Stimulated activated CD4-positive, alpha-beta T cell treated with anti-CD3 and anti-CD28 coated beads, TNF-alpha, amount 100 ng/mL, for 24 hours (primary cell): ENCODE measurements around the gene TBC1D23.
"Not testable (repeated sequence)": the region's sequence is repeated elsewhere in the genome, so short reads cannot be mapped to it uniquely, and the experiment has no call there.

Experiments used
- DNase-seq, 3 experiments: peaks; one replicate each; pipeline ENCODE4 v3.0.0-alpha.2; 2020; ENCODE audit warnings: low read depth in 3 of 3

TBC1D23 gene

DNA sequence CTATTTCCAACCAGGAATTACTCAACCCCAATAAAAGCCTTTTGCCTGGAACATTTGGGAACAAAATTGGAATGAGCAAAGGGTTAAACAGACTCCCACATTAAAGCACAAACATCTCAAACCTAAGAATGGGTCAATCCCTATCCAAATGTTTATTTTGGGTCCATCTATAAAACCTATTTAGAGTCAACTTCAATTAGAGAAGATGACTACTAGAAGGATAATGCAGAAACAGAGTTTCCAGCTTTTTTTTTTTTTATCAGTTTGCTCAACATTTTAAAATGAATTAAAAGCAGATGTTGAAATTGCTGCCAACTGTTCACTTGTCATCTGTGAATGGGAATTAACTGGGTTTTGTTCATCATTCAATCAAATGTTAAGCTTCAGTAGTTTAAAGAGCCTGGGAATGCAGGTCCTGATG, 4.1 kb upstream of the TBC1D23 start:
- no peak for DNase-seq

DNA sequence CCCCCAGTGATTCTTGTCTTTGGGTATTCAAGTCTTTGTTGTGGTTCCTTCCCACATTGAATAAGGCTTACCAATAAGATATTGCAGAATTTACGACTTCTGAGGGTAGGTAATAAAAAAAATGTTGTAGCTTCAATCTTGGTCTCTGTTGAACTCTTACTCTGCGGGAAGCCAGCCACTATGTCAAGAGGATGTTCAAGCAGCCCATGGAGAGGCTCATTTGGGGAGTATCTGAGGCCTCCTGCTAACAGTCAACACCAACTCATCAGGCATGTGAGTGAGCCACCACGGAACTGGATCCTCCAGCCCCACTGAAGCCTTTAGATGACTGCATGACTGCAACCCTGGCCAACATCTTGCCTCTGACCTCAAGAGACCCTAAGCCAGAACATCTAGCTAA, 3.2 kb upstream of the TBC1D23 start:
- no peak for DNase-seq

DNA sequence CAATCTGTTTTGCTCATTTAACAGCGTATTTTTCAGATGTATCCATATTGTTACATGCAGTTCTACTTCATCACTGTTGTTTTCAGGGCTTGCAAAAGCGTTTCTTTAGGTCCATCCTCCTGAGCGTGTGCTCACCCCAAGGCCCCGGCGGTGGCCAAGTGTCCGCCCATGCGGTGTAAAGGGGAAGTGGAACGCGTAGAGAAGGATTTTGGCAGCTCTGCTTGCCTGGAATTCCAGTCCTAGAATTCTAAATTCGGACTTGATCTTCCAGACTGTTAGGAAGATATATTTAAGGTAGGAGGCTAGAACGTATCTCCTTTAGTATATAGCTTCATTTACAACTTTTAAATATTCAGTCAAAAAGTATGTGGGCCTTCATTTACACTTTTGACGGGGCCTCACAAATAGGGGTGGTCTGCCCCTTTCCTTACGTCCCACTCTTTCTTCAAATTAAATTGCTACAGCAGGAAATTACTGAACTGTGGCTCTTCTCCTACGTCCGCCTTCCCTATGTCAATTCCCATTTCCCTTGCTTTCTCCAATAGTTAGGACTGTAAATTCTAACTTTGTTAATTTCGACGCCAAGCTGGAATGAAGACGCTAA, 609 bp upstream of the TBC1D23 start:
- DNase-seq, result no peak

DNA sequence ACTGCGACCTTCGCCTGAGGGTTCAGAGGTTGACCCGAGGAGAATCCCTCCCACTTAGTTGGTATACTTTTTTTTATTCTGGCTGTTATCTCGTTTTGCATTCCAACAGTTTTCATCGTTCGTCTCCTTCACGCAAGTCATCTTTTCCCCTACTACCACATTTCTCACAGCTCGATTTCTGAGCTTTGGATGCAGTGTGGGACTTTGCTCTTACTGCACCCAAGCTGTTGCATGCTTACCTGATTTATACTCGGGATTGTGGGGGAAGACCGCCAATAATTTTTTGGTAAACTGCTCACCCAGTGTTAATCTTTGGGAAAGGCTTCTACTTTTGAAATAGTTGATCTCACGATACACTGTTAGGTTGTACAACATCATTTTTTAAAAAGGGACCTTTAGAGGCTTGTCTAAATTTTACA, 702 bp downstream of the TBC1D23 start:
- no peak for DNase-seq

DNA sequence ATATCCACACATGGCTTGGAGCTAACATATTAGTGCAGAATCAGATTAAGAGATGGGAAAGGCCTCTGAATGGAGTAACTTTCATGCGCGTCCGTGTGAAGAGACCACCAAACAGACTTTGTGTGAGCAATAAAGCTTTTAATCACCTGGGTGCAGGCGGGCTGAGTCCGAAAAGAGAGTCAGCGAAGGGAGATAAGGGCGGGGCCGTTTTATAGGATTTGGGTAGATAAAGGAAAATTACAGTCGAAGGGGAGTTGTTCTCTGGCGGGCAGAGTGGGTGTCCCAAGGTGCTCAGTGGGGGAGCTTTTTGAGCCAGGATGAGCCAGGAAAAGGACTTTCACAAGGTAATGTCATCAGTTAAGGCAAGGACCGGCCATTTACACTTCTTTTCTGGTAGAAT, 2.1 kb downstream of the TBC1D23 start:
- not testable (repeated sequence) for DNase-seq

DNA sequence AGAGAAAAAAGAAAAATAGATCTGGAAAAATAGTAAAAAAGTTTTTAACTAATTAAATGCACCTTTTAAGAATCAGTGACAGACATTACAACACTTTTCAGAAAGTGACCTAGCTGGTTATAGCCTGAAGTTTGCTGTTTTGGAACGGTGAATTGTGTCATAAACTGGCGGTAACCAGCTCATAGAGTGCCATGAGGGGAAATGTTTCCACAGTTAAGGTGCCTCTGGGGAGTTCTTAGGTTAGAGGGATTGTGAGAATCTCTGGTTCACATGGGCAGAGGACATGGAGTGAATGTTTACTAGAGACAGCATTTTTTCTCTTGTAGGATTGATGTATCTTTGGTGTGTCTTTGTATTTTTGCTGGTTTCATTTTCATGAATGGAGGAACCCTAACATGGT, 2.8 kb downstream of the TBC1D23 start:
- no peak for DNase-seq

DNA sequence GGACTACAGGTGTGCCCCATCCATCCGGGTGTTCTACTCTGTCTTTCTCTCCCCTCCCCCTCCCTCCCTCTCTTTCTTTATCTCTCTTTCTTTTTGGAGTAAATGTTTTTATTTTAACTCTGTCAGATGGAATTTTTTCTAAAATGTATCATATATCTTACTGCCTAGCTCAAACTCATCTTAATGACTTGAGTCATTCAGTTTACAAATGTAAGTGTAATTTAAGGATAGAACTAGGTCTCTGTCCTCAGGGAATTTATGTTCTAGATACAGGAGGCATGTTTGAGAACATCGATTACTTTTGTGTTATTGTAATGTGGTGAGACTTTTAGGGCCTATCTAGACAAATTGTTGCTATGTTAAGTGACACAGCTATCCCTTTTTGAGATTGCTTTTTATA, 3.5 kb downstream of the TBC1D23 start:
- no peak for DNase-seq

DNA sequence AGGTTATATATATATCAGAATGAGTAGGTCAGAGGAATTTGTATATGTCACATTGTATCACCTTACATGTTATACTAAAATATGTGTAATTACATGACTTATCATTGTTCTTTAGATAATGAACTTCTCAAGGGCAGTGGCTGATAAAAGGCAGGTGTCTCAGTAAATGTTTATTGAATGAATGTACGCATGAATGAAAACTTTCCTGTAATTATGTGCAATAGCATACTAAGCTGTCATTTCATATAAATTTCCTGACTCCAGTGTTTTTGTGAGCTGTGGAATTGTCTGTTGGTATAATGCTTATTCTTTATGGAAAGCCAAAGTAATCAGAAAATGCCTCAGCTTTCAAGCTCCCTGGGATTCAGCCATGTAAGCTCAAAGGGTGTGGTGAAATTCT, 4.2 kb downstream of the TBC1D23 start:
- DNase-seq, result no peak

DNA sequence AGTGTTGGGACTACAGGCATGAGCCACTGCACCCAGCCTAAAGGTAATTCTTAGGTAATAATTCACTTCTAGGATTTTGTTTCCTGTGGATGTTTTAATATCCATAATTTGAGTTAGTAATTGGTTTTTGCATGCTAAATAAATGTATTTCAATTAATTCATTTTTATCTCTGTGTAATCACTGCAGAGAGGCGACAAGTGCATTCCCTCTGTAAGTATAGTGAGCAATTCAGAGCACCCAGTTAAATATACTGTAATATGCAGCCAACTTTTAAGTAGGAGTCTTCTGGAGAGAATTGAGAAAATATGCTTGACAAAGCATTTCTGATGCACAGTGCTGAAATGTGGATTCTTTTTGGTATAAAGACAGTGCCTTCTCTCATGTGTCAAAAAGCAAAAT, 5.7 kb downstream of the TBC1D23 start:
- DNase-seq, result no peak

DNA sequence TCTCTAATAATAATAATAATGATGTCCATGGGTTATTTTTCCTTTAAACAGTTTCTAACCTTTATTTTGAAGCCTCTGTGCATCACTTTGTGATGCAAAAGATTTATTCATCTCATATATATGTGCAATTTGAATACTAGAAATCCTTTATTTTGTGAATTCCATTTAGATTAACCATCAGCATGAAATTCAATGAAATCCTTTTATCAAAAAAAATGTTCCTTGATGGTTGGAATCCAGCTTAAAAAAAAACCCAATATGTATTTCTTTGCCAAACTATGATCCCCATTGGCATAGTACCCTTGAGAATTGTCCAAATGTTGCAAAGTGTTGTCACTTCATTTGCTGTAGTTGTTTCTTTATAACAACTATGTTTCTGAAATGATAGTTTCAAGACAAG, 7.4 kb downstream of the TBC1D23 start:
- DNase-seq, result no peak

DNA sequence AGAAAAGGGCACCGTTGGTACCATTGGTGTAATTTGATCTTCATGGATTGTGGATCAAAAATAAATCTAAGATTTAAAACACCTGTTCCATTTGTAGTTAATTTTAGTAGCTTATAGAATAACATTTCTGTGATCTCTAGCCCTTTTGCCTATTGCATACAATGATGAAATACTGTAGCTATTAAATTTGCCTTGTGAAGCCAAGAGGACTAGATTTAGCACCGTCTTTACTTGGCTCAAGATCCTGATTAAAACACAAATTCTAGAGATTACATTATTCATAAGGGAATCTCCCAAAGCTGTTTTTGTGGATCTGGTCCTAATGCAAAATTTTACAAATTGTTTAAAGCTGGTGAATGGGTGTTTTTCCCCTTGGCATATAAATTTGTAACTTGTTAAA, 8.2 kb downstream of the TBC1D23 start:
- DNase-seq, result no peak

DNA sequence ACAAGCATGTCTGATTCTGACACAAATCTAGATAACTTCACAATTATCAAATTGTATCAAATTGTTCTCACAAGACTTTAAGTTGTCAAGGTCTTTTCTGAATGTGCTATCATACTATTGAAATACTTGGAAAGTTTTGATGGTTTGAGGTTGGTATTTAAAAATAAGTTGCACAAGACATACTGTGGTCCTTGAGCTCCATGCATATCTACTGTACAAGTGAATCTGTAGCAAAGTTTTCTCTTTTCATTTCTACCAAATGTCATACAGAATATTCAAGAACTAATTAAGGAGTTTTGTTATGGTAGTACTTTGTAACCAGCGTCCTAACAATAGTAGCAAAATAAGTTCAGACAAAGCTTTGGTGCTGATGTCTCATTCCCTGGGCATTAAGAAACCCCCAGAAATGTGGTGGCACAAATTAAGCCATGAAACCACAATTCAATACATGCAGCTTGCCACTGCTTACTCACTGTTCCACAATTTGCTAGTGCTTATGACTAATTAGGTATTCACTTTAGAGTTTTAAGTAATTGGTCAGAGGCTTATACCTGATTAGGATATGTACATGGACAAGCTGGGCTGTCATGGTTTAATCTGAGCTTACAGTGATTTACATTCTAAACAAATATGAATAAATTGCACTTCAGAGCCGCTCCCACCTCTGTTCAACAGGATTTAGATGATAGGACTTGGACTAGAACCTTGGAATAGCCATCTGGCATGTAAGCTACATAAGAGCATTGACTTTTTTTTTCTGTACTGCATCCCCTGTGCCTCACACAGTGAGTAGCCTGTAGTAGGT, 8.8 kb downstream of the TBC1D23 start:
- no peak for DNase-seq

DNA sequence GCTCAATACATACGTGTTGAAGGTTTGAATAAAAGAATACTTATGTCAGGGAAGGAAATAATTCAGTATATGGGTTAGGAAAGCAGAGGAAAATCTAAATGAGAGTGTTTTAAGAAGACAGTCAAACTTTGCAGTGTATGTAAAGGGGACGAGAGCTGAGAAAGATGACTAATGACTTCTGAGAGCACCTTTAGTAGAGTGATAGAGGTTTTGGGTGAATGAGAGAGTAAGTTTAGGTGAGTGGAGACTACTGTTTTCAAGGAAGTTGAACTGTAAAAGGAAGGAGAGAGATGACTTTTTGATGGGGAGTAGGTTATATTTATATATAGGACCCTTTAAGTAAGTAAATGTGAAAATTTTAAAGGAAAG, 9.4 kb downstream of the TBC1D23 start:
- DNase-seq, result no peak

DNA sequence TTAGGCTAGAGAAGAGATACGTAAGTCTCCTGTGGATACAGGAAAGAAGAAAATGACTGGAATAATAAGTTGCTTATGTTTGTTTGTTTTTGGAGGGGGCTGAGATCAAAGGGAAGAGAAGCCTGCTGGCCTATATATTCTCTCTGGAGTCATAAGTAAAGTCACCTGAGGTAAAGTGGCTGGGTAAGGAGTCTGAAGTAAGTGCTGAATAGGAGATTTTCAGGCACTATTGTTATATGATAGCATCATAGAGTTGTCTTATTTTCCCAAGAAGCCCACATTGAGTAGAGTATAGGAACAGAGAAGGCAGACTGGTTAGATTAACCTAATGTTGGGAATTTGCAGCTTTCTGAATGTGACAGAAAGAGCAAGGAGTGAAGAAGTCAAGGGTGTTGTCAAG, 10.7 kb downstream of the TBC1D23 start:
- no peak for DNase-seq

DNA sequence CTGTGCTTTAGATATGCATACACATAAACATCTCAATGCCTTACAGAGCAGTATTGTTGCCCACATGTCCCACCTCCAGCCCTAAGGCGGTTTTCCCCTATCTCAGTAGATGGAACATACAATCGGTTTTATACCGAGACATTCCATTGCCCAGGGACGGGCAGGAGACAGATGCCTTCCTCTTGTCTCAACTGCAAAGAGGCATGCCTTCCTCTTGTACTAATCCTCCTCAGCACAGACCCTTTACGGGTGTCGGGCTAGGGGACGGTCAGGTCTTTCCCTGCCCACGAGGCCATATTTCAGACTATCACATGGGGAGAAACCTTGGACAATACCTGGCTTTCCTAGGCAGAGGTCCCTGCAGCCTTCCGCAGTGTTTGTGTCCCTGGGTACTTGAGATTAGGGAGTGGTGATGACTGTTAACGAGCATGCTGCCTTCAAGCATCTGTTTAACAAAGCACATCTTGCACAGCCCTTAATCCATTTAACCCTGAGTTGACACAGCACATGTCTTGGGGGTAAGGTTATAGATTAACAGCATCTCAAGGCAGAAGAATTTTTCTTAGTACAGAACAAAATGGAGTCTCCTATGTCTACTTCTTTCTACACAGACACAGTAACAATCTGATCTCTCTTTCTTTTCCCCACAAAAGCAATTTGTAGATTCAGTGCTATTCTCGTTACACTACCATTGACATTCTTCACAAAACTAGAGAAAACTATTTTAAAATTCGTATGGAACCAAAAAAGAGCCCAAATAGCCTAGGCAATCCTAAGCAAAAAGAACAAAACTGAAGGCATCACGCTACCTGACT, 12.2 kb downstream of the TBC1D23 start:
- not testable (repeated sequence) for DNase-seq

DNA sequence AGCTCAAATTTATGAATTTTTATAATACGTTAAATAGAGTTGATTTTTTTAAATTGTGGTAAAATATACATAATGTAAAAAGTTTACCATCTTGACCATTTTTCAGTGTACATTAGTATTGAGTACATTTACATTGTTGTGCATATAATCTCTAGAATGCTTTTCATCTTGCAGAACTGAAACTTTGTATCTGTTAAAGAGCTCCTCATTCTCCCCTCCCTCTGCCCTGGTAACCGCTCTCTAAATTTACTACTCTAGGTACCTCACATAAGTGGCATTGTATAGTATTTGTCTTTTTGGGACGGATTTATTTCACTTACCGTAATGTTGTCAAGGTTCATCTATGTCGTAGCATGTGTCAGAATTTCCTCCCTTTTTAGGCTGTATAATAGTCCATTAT, 13.6 kb downstream of the TBC1D23 start:
- no peak for DNase-seq

DNA sequence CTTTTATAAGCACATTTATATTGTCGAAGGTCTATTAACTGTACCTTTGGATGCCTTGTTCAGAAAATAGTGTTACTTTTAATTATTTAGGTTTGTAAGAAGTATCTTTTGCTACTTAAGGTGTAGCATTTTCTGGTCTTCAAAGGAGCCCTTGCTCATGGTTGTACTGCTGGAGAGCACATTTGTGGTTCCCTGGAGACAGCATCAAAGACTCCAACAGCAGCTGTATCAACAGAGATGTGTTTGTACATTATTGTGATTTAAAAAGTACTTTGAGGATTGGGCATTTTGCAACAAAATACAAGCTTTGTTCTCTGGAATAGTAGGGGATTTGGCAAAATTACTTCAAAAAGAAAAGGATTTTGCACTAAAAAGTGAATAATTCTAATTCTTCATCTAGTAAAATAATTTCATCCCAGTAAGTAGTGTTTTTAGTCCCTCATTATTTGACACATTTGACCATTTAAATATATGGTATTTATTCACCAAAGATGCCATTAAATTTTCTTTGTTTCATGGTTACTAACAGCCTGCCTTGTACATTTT, 16.5 kb downstream of the TBC1D23 start:
- DNase-seq, result no peak

DNA sequence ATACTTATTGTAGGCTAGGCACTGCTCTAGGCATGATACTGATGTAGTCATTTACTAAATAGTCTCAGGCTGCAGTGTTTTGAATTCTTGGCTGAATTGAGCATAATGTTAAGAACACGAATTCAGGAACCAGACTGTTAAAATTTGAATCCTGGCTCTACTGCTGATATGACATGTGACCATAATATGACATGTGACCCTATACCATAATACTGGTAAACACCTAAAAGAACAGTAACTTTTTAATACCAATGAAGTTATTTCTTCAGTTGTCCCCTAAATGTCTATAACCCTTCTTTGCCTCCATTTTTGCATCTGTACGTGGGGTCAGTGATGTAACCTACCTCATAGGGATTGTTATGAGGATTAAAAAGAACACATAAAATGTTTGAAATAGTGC, 18.1 kb downstream of the TBC1D23 start:
- DNase-seq, result no peak

DNA sequence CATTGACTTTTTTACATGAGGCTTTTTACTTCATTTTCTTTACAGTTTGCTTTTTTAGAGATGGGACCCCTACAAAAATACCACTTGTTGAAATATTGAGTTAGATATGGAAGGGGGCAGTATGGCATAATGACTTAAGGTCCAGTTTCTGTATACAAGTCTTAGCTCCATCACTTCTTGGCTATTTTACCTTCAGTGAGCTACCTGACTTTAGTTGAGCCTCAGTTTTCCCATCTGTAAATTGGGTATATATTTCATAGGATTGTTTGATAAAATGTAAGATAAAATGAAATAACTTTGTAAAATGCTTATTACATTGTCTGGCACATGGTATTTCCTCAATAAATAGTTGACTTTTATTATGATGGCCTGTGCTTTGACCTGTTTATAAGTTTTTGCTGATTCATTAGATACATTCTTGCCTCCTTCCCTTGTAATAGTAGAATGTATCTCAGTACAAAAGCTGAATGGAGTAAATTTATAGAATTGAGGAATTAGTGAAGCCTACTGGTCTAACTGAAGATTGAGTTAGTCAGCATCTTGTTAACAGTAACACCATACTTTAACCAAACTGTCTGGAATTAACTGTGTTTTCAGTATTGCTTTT, 27.6 kb downstream of the TBC1D23 start:
- DNase-seq, result no peak

DNA sequence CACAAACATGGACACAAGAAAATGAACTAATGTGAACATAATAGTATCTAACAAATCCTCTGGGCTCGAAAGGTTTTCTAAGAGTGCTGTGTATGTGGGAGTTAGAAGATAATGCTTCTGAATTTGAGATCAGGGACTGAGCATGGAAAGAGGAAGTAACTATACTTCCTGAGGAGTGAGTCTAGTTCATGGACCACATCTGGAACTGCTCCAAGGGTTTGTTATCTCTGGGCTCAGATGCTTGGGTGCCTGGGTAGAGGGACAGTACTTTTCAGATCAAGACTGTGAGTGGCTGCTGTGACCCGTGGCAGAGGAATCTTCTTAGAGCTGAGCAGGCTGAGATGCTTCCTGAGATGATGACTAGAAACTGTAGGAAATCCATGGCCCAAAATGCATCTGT, 28.5 kb downstream of the TBC1D23 start:
- DNase-seq, result no peak

DNA sequence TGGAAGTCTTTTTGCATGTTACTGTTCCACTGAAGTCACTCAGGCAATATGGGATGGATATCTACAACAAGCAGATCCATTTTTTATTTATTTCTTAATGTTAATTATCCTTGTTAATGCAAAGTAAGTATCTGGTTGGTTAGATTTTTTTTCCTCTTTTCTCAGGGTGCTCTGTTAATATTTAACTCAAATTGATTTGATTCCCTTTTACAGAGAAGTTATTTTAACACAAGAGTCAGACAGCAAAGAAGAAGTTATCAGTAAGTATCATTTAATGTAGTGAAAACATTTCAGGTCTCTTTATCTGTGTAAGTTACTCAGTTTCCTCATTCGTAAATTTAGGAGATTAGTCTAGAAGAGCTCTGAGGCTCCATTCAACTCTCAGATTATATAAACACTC, 34.3 kb downstream of the TBC1D23 start:
- DNase-seq, result no peak

DNA sequence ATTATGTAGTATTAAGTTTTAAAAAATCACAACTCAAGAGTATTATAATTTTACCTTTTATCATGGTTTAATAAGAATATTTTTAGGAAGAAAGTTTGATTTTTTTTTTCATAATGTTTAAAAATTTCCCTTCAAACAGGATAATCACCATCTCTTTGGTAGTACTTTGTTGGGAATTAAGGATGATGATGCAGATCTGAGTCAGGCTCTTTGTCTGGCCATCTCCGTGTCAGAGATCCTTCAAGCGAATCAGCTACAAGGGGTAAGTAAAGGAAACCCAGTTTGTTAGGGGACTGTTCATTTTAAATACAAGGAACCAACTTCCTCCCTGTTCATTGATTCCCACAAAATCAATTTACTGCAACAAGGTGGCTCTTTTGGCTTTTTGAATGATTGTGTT, 37.0 kb downstream of the TBC1D23 start:
- DNase-seq, result no peak
